Stimulated activated CD8-positive, alpha-beta memory T cell treated with anti-CD3 and anti-CD28 coated beads, Interleukin-4, amount 100 ng/mL, for 48 hours (primary cell): Measurements from ENCODE around the gene CDC16.

ENCODE experiments used
- DNase-seq: peaks from one replicate; pipeline ENCODE4 v3.0.0-alpha.2; 2020

CDC16 gene

GRCh38 chr13:114266241-114266640 lies 31.5 kb downstream of the CDC16 start:
- no peak for DNase-seq

- DNase-seq, result no peak
Observed at GRCh38 chr13:114268344-114269280, 33.9 kb downstream of the CDC16 start.

- DNase-seq, result no peak
Observed at GRCh38 chr13:114269281-114269770, 34.6 kb downstream of the CDC16 start.

- DNase-seq, result no peak
Observed at GRCh38 chr13:114272977-114273376, 38.3 kb downstream of the CDC16 start.

- DNase-seq, result no peak
Observed at GRCh38 chr13:114275304-114275703, 40.6 kb downstream of the CDC16 start.

- no peak for DNase-seq
Observed at GRCh38 chr13:114279146-114279545, 44.4 kb downstream of the CDC16 start.

GRCh38 chr13:114279758-114280355 lies 45.2 kb downstream of the CDC16 start:
- DNase-seq, result no peak

GRCh38 chr13:114281351-114282040 lies 46.8 kb downstream of the CDC16 start, which contains the start of gene UPF3A:
Gene UPF3A, plus strand, starts transcription at chr13:114281601. Its CDS starts 39 bp downstream, at chr13:114281640.
- peak; percentile 90 for DNase-seq

GRCh38 chr13:114282041-114282670 lies 47.5 kb downstream of the CDC16 start:
- peak; percentile 54 for DNase-seq

- no peak for DNase-seq
Observed at GRCh38 chr13:114283576-114283975, 48.9 kb downstream of the CDC16 start.

GRCh38 chr13:114284680-114285079 lies 50.0 kb downstream of the CDC16 start:
- no peak for DNase-seq

GRCh38 chr13:114285166-114285808 lies 50.6 kb downstream of the CDC16 start:
- DNase-seq, result no peak

- no peak for DNase-seq
Observed at GRCh38 chr13:114286808-114287207, 52.1 kb downstream of the CDC16 start.

- DNase-seq, result no peak
Observed at GRCh38 chr13:114288157-114288591, 53.5 kb downstream of the CDC16 start.

- DNase-seq, result no peak
Observed at GRCh38 chr13:114296448-114296847, 61.8 kb downstream of the CDC16 start.

- no peak for DNase-seq
Observed at GRCh38 chr13:114296902-114297301, 62.2 kb downstream of the CDC16 start.

- DNase-seq, result no peak
Observed at GRCh38 chr13:114298866-114299265, 64.2 kb downstream of the CDC16 start.

- DNase-seq, result no peak
Observed at GRCh38 chr13:114299604-114300305, 65.1 kb downstream of the CDC16 start.

GRCh38 chr13:114303700-114304327 lies 69.1 kb downstream of the CDC16 start:
- DNase-seq, result no peak

GRCh38 chr13:114304346-114305034 lies 69.8 kb downstream of the CDC16 start:
- DNase-seq, result no peak
